HG03039 (cell line): Measurements from ENCODE around the gene LYPD6B.

Experiments
- ATAC-seq: cut with Tn5 transposase; IDR thresholded peaks from one replicate; pipeline ENCODE4 v1.9.1; 2021; ENCODE audit warnings: mild to moderate bottlenecking, moderate library complexity; ENCODE audit not compliant: unreplicated experiment

LYPD6B gene

GRCh38 chr2:149259136-149259535 lies 220.6 kb downstream of the LYPD6B start:
- ATAC-seq, result no peak

GRCh38 chr2:149261692-149262091 lies 223.2 kb downstream of the LYPD6B start:
- ATAC-seq, result no peak
